Uterus (tissue), 4 donors: ENCODE measurements around the gene AKAP8. TPM values are rescaled to one million over a fixed set of nuclear protein-coding genes. Genes with fewer than 3 reads are reported as not detected.

Experiments
- DNase-seq, 2 donors: peaks; one replicate each; pipeline ENCODE4 v3.0.0-alpha.2; 2019 to 2020
- H3K27ac ChIP-seq, 2 donors: fragments of 200-600 bp; sonication (generic); 1 replicate in 1 of 2; 2 replicates in 1 of 2; pipeline ENCODE4 v1.5.1; 2016 to 2018
- H3K27me3 ChIP-seq, 2 donors: fragments of 200-600 bp; sonication (generic); one replicate each; pipeline ENCODE4 v1.5.1; 2018 to 2019; ENCODE audit warnings: control low read depth in 1 of 2
- H3K36me3 ChIP-seq, 2 donors: fragments of 200-600 bp; sonication (generic); one replicate each; pipeline ENCODE4 v1.5.1; 2019; ENCODE audit warnings: control low read depth in 1 of 2
- H3K4me1 ChIP-seq, 2 donors: fragments of 200-600 bp; sonication (generic); one replicate each; pipeline ENCODE4 v1.5.1; 2018 to 2019; ENCODE audit warnings: control low read depth in 1 of 2
- H3K4me3 ChIP-seq, 2 donors: fragments of 200-600 bp; sonication (generic); 1 replicate in 1 of 2; 2 replicates in 1 of 2; pipeline ENCODE4 v1.5.1; 2018 to 2019; ENCODE audit warnings: mild to moderate bottlenecking in 1 of 2
- H3K9me3 ChIP-seq, 2 donors: fragments of 200-600 bp; sonication (generic); one replicate each; pipeline ENCODE4 v1.5.1; 2019; ENCODE audit warnings: control low read depth in 1 of 2
- CTCF ChIP-seq, 4 experiments: fragments of 200-600 bp in 2 of 4; fragments of 450-650 bp in 2 of 4; sonication (generic) in 2 of 4; IDR thresholded peaks; one replicate each; pipeline ENCODE4 v1.5.1; 2016 to 2019; ENCODE audit warnings: antibody characterized with exemption in 4 of 4, mild to moderate bottlenecking in 2 of 4, moderate library complexity in 1 of 4
- POLR2A ChIP-seq, 2 donors: fragments of 450-650 bp; IDR thresholded peaks; one replicate each; pipeline ENCODE4 v1.6.1; 2016; ENCODE audit warnings: antibody characterized with exemption in 2 of 2, mild to moderate bottlenecking in 1 of 2, moderate library complexity in 1 of 2
- intact Hi-C: fragments of 100-400 bp; cut with DNase I; formaldehyde crosslinking; loops from one replicate; pipeline ENCODE4 v1.15.1; 2023; ENCODE audit warnings: low total_unique reads
- total RNA-seq, 4 donors: library from RNA; depleted of rRNA in 3 of 4; stranded (reverse); fragments of >200 nt in 3 of 4; gene quantifications; one replicate each; pipeline versions ENCODE4 v1.1.0 to v1.2.4, GENCODE V29; 2014 to 2023
- donor health status: DM: yes; HTN: yes; CAD: no.

AKAP8 gene
- total RNA-seq, 4 donors from 2014 or later, result 17.1 to 55.6 (median 39.2) TPM

GRCh38 chr19:15330801-15331418 is 48.7 kb downstream of the AKAP8 start:
- intact Hi-C loops, result no loop called here
- Histone ChIP-seq H3K36me3 (no peaks in the 10 kb centered on the region), H3K27ac (peak overlapping the region; percentile 91 to 98), H3K4me1 (peaks cover 7 to 26% of the 10 kb centered on the region in 2 donors), H3K4me3 (peak overlapping the region; percentile 87 to 95), H3K27me3 (no peaks in the 10 kb centered on the region), H3K9me3 (no peaks in the 10 kb centered on the region)
- TF ChIP-seq CTCF (IDR thresholded peaks at IDR 0.05) (no peak), POLR2A (IDR thresholded peaks at IDR 0.05) (no peak)
- no peak for DNase-seq

- DNase-seq, result no peak
- TF ChIP-seq POLR2A (IDR thresholded peaks at IDR 0.05) (no peak), CTCF (IDR thresholded peaks at IDR 0.05) (no peak)
- H3K27ac ChIP-seq, result no peak overlapping the region
- no peaks in the 10 kb centered on the region for H3K9me3 ChIP-seq
- intact Hi-C loops, result loop anchor here (10.0 kb wide), 1 partner anchor 64 kb away; no protein-coding TSS in a partner anchor
- no peaks in the 10 kb centered on the region for H3K27me3 ChIP-seq
- no peaks in the 10 kb centered on the region for H3K36me3 ChIP-seq
- H3K4me3 ChIP-seq, result no peak overlapping the region
- H3K4me1 ChIP-seq, result peaks cover 7 to 48% of the 10 kb centered on the region in 2 donors
These were observed 51.3 kb downstream of the AKAP8 start for GRCh38 chr19:15328312-15328711.

GRCh38 chr19:15324791-15325519 is 54.6 kb downstream of the AKAP8 start:
- Histone ChIP-seq H3K4me3 (no peak overlapping the region), H3K27ac (peak overlapping the region; percentile 1 to 68)

GRCh38 chr19:15323496-15324235 is 55.9 kb downstream of the AKAP8 start:
- DNase-seq, result peak; percentile 29 to 38
- peaks cover 13 to 50% of the 10 kb centered on the region in 2 donors for H3K4me1 ChIP-seq
- H3K27me3 ChIP-seq, result no peaks in the 10 kb centered on the region
- no peaks in the 10 kb centered on the region for H3K36me3 ChIP-seq
- intact Hi-C loops, result loop anchor here (10.0 kb wide), 1 partner anchor 59 kb away; no protein-coding TSS in a partner anchor
- no peaks in the 10 kb centered on the region for H3K9me3 ChIP-seq
- TF ChIP-seq CTCF (IDR thresholded peaks at IDR 0.05), result no peak
- H3K4me3 ChIP-seq, result no peak overlapping the region
- peak overlapping the region; percentile 17 to 68 for H3K27ac ChIP-seq

More at GRCh38 chr19:15324791-15325519, 54.6 kb downstream of the AKAP8 start:
- DNase-seq, result no peak
- Histone ChIP-seq H3K27me3 (no peaks in the 10 kb centered on the region), H3K9me3 (no peaks in the 10 kb centered on the region), H3K4me1 (peaks cover 10 to 49% of the 10 kb centered on the region in 2 donors), H3K36me3 (no peaks in the 10 kb centered on the region)
- TF ChIP-seq POLR2A (IDR thresholded peaks at IDR 0.05) (no peak), CTCF (IDR thresholded peaks at IDR 0.05) (no peak)
- intact Hi-C loops, result loop anchor here (10.0 kb wide), 1 partner anchor 60 kb away; no protein-coding TSS in a partner anchor
